ENCODE results near the gene RPLP2.

The RPLP2 gene

GRCh38 chr11:794013-794765 is 15.6 kb upstream of the RPLP2 start:
- Mint-ChIP-seq H3K27me3 (no peaks in the 10 kb centered on the region), H3K27ac (no peak overlapping the region), H3K4me1 (peaks cover 6% of the 10 kb centered on the region), H3K4me3 (peak overlapping the region; percentile 53), H3K36me3 (ENCODE audit: low read depth) (peaks cover 4% of the 10 kb centered on the region), H3K9me3 (no peaks in the 10 kb centered on the region)
- no peak for ATAC-seq
- no peak for DNase-seq

GRCh38 chr11:794766-795633 is 14.8 kb upstream of the RPLP2 start:
- ATAC-seq (no peak), DNase-seq (no peak)
- Mint-ChIP-seq H3K4me3 (peak overlapping the region; percentile 92), H3K9me3 (no peaks in the 10 kb centered on the region), H3K27ac (no peak overlapping the region), H3K36me3 (ENCODE audit: low read depth) (peaks cover 4% of the 10 kb centered on the region), H3K27me3 (no peaks in the 10 kb centered on the region), H3K4me1 (peaks cover 6% of the 10 kb centered on the region)

GRCh38 chr11:795634-796564 is 13.9 kb upstream of the RPLP2 start:
- Mint-ChIP-seq H3K27ac (peak overlapping the region; percentile 83), H3K9me3 (no peaks in the 10 kb centered on the region), H3K27me3 (no peaks in the 10 kb centered on the region), H3K4me1 (peaks cover 6% of the 10 kb centered on the region), H3K36me3 (ENCODE audit: low read depth) (peaks cover 4% of the 10 kb centered on the region), H3K4me3 (peak overlapping the region; percentile 92)
- DNase-seq (peak; percentile 85), ATAC-seq (peak; percentile 77)

GRCh38 chr11:796565-797295 is 13.0 kb upstream of the RPLP2 start:
- peaks cover 2% of the 10 kb centered on the region for H3K36me3 Mint-ChIP-seq (ENCODE audit: low read depth)
- no peaks in the 10 kb centered on the region for H3K27me3 Mint-ChIP-seq
- peak overlapping the region; percentile 84 for H3K27ac Mint-ChIP-seq
- DNase-seq (no peak), ATAC-seq (no peak)
- H3K9me3 Mint-ChIP-seq = no peaks in the 10 kb centered on the region
- peaks cover 6% of the 10 kb centered on the region for H3K4me1 Mint-ChIP-seq
- H3K4me3 Mint-ChIP-seq = peak overlapping the region; percentile 92

GRCh38 chr11:797296-798092 is 12.3 kb upstream of the RPLP2 start:
- peak overlapping the region; percentile 92 for H3K4me3 Mint-ChIP-seq
- H3K4me1 Mint-ChIP-seq = peaks cover 6% of the 10 kb centered on the region
- H3K9me3 Mint-ChIP-seq = no peaks in the 10 kb centered on the region
- H3K27me3 Mint-ChIP-seq = no peaks in the 10 kb centered on the region
- peak; percentile 63 for ATAC-seq
- peak overlapping the region; percentile 84 for H3K27ac Mint-ChIP-seq
- H3K36me3 Mint-ChIP-seq (ENCODE audit: low read depth) = peaks cover 2% of the 10 kb centered on the region
- DNase-seq = peak; percentile 84

- Mint-ChIP-seq H3K36me3 (ENCODE audit: low read depth) (peaks cover 2% of the 10 kb centered on the region), H3K4me3 (peak within 1 kb of the TSS; percentile 92), H3K27ac (peak within 1 kb of the TSS; percentile 84), H3K27me3 (no peaks in the 10 kb centered on the region), H3K9me3 (no peaks in the 10 kb centered on the region), H3K4me1 (peaks cover 6% of the 10 kb centered on the region)
- DNase-seq = peak; percentile 93
- ATAC-seq = peak; percentile 49
Observed at GRCh38 chr11:798093-798713, 11.6 kb upstream of the RPLP2 start, which contains the start of gene SLC25A22. Gene SLC25A22 (minus strand): TSS chr11:798281. CDS start chr11:795006, 3,275 bp downstream.

GRCh38 chr11:799641-800316 is 10.0 kb upstream of the RPLP2 start:
- Mint-ChIP-seq H3K9me3 (no peaks in the 10 kb centered on the region), H3K27me3 (no peaks in the 10 kb centered on the region), H3K36me3 (ENCODE audit: low read depth) (peaks cover 2% of the 10 kb centered on the region), H3K4me3 (no peak overlapping the region), H3K27ac (no peak overlapping the region), H3K4me1 (peaks cover 9% of the 10 kb centered on the region)
- ATAC-seq (no peak), DNase-seq (no peak)

GRCh38 chr11:800473-800872 is 9.3 kb upstream of the RPLP2 start:
- no peak overlapping the region for H3K4me3 Mint-ChIP-seq
- ATAC-seq (no peak), DNase-seq (no peak)
- H3K4me1 Mint-ChIP-seq = peaks cover 10% of the 10 kb centered on the region
- no peaks in the 10 kb centered on the region for H3K27me3 Mint-ChIP-seq
- no peaks in the 10 kb centered on the region for H3K9me3 Mint-ChIP-seq
- no peak overlapping the region for H3K27ac Mint-ChIP-seq
- H3K36me3 Mint-ChIP-seq (ENCODE audit: low read depth) = peaks cover 2% of the 10 kb centered on the region

GRCh38 chr11:801097-801780 is 8.5 kb upstream of the RPLP2 start:
- Mint-ChIP-seq H3K27ac (no peak overlapping the region), H3K4me3 (no peak overlapping the region), H3K27me3 (no peaks in the 10 kb centered on the region)

GRCh38 chr11:802018-802617 is 7.6 kb upstream of the RPLP2 start:
- no peaks in the 10 kb centered on the region for H3K9me3 Mint-ChIP-seq
- no peak overlapping the region for H3K27ac Mint-ChIP-seq
- no peak for ATAC-seq
- H3K4me3 Mint-ChIP-seq = no peak overlapping the region
- no peak for DNase-seq
- no peaks in the 10 kb centered on the region for H3K27me3 Mint-ChIP-seq
- peaks cover 7% of the 10 kb centered on the region for H3K4me1 Mint-ChIP-seq
- no peaks in the 10 kb centered on the region for H3K36me3 Mint-ChIP-seq (ENCODE audit: low read depth)

More at GRCh38 chr11:801097-801780, 8.5 kb upstream of the RPLP2 start:
- Mint-ChIP-seq H3K9me3 (no peaks in the 10 kb centered on the region), H3K4me1 (peaks cover 11% of the 10 kb centered on the region), H3K36me3 (ENCODE audit: low read depth) (no peaks in the 10 kb centered on the region)
- ATAC-seq (no peak), DNase-seq (no peak)

- ATAC-seq = no peak
- Mint-ChIP-seq H3K4me3 (peak overlapping the region; percentile 43), H3K27ac (no peak overlapping the region), H3K9me3 (no peaks in the 10 kb centered on the region), H3K27me3 (no peaks in the 10 kb centered on the region), H3K36me3 (ENCODE audit: low read depth) (no peaks in the 10 kb centered on the region), H3K4me1 (peaks cover 9% of the 10 kb centered on the region)
- DNase-seq = no peak
Observed at GRCh38 chr11:802693-803466, 6.9 kb upstream of the RPLP2 start.
